ENCODE results near the gene ZNF594. TPM values are rescaled to one million over a fixed set of nuclear protein-coding genes. Genes with fewer than 3 reads are reported as not detected.

ZNF594 gene
- total and polyA plus RNA-seq, 2 of the 13 experiments (the other 11 are each of a cell fraction or from before 2014, with no cell fraction given), result 2.9 to 9.6 TPM

- TF ChIP-seq, protein P1, sequence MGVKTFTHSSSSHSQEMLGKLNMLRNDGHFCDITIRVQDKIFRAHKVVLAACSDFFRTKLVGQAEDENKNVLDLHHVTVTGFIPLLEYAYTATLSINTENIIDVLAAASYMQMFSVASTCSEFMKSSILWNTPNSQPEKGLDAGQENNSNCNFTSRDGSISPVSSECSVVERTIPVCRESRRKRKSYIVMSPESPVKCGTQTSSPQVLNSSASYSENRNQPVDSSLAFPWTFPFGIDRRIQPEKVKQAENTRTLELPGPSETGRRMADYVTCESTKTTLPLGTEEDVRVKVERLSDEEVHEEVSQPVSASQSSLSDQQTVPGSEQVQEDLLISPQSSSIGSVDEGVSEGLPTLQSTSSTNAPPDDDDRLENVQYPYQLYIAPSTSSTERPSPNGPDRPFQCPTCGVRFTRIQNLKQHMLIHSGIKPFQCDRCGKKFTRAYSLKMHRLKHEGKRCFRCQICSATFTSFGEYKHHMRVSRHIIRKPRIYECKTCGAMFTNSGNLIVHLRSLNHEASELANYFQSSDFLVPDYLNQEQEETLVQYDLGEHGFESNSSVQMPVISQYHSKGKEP (CRISPR knock-in tag; IDR thresholded peaks at IDR 0.05), result no peak
- TF ChIP-seq ZNF460 (CRISPR knock-in tag; IDR thresholded peaks at IDR 0.05; ENCODE audit: borderline replicate concordance) (no peak), SETDB1 (CRISPR knock-in tag; IDR thresholded peaks at IDR 0.05; ENCODE audit: borderline replicate concordance) (no peak), ZNF34 (CRISPR knock-in tag; IDR thresholded peaks at IDR 0.05; ENCODE audit: borderline replicate concordance) (no peak), XRCC5 (optimal IDR thresholded peaks at IDR 0.05; ENCODE audit: low read length) (no peak), CAMTA2 (CRISPR knock-in tag; IDR thresholded peaks at IDR 0.05; ENCODE audit: borderline replicate concordance) (no peak), CREM (IDR thresholded peaks at IDR 0.05) (no peak), CREM (CRISPR knock-in tag; IDR thresholded peaks at IDR 0.05) (no peak), ZNF557 (CRISPR knock-in tag; IDR thresholded peaks at IDR 0.05) (no peak), ZNF12 (CRISPR knock-in tag; IDR thresholded peaks at IDR 0.05) (no peak), ZNF7 (CRISPR knock-in tag; IDR thresholded peaks at IDR 0.05) (no peak), ZMYM4 (CRISPR knock-in tag; IDR thresholded peaks at IDR 0.05) (peak; percentile 97), ZNF747 (CRISPR knock-in tag; IDR thresholded peaks at IDR 0.05; ENCODE audit: borderline replicate concordance) (no peak), KDM5B (CRISPR knock-in tag; IDR thresholded peaks at IDR 0.05; ENCODE audit: borderline replicate concordance) (peak; percentile 73; the same call in 1 of the 2 replicates), ZNF761 (CRISPR knock-in tag; conservative IDR thresholded peaks at IDR 0.05) (0 out of 2 replicates have a peak, but pooled peaks have one; percentile 47)
- TF ChIP-seq, protein P2, sequence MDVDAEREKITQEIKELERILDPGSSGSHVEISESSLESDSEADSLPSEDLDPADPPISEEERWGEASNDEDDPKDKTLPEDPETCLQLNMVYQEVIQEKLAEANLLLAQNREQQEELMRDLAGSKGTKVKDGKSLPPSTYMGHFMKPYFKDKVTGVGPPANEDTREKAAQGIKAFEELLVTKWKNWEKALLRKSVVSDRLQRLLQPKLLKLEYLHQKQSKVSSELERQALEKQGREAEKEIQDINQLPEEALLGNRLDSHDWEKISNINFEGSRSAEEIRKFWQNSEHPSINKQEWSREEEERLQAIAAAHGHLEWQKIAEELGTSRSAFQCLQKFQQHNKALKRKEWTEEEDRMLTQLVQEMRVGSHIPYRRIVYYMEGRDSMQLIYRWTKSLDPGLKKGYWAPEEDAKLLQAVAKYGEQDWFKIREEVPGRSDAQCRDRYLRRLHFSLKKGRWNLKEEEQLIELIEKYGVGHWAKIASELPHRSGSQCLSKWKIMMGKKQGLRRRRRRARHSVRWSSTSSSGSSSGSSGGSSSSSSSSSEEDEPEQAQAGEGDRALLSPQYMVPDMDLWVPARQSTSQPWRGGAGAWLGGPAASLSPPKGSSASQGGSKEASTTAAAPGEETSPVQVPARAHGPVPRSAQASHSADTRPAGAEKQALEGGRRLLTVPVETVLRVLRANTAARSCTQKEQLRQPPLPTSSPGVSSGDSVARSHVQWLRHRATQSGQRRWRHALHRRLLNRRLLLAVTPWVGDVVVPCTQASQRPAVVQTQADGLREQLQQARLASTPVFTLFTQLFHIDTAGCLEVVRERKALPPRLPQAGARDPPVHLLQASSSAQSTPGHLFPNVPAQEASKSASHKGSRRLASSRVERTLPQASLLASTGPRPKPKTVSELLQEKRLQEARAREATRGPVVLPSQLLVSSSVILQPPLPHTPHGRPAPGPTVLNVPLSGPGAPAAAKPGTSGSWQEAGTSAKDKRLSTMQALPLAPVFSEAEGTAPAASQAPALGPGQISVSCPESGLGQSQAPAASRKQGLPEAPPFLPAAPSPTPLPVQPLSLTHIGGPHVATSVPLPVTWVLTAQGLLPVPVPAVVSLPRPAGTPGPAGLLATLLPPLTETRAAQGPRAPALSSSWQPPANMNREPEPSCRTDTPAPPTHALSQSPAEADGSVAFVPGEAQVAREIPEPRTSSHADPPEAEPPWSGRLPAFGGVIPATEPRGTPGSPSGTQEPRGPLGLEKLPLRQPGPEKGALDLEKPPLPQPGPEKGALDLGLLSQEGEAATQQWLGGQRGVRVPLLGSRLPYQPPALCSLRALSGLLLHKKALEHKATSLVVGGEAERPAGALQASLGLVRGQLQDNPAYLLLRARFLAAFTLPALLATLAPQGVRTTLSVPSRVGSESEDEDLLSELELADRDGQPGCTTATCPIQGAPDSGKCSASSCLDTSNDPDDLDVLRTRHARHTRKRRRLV (CRISPR knock-in tag; IDR thresholded peaks at IDR 0.05), result no peak
- TF ChIP-seq, protein P3, sequence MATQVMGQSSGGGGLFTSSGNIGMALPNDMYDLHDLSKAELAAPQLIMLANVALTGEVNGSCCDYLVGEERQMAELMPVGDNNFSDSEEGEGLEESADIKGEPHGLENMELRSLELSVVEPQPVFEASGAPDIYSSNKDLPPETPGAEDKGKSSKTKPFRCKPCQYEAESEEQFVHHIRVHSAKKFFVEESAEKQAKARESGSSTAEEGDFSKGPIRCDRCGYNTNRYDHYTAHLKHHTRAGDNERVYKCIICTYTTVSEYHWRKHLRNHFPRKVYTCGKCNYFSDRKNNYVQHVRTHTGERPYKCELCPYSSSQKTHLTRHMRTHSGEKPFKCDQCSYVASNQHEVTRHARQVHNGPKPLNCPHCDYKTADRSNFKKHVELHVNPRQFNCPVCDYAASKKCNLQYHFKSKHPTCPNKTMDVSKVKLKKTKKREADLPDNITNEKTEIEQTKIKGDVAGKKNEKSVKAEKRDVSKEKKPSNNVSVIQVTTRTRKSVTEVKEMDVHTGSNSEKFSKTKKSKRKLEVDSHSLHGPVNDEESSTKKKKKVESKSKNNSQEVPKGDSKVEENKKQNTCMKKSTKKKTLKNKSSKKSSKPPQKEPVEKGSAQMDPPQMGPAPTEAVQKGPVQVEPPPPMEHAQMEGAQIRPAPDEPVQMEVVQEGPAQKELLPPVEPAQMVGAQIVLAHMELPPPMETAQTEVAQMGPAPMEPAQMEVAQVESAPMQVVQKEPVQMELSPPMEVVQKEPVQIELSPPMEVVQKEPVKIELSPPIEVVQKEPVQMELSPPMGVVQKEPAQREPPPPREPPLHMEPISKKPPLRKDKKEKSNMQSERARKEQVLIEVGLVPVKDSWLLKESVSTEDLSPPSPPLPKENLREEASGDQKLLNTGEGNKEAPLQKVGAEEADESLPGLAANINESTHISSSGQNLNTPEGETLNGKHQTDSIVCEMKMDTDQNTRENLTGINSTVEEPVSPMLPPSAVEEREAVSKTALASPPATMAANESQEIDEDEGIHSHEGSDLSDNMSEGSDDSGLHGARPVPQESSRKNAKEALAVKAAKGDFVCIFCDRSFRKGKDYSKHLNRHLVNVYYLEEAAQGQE (IDR thresholded peaks at IDR 0.05; ENCODE audit: borderline replicate concordance in 1 of 2, low read depth in 1 of 2, low read length in 2 of 2), result no peak
Measured at GRCh38 chr17:5191541-5192417, at the start of gene ZNF594 (continued).
